ENCODE results near the gene RAPGEF3.
A peak's percentile ranks its signal among the peaks of the same experiment; 100 is the strongest.

RAPGEF3 gene

DNA sequence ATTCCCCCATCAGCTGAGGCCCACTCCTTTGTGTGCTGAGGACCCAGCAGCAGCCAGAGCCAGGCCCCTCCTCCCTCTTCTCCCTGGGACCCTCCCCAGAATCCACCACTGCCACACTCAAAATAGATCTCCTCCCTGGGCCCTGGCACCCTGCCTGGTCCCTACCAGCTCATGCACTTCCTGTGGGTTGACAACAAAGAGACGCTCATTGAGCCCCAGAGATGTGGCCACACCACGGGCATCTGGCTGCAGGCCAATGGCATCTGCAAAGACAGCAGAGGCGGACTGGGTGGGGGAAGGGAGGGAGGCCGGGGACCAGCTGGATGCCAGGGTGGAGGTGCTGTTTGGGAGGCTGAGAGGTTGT is 17.4 kb downstream of the RAPGEF3 start:
- DNase-seq: peak; percentile 44

DNA sequence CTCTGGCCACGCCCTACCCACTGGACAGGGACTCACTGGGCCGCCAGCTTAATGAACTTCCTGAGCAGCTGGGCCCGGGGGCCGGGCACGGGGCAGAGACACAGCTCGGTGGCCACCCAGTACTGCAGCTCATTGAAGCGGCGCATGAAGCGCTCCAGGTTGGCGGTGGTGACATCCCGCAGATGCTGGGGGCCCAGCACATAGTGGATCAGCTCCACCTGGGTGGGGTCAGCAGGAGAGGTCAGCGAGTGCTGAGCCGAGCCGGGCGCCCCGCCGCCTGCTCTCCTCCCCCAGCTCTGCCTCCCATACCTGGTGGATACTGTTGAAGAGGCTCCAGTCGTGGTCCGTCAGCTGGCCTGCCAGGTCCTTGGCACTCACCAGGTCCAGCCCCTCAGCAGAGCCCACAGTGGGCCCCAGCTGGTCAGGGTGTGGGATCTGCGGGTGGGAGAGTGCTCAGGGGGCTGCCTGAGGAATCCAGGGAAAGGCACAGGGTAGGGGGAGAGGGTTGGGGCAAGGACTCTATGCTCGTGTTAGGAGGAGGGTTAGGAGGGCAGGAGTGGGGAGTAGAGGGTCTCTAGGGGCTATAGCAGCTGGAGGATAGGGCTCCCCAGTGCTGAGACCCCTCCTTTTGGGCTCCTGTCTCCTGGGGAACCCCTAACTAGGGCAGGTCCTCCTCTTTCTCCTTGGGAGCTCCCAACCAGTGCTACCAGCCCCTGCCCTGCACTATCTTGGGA is 17.9 kb downstream of the RAPGEF3 start:
- DNase-seq: no peak

DNA sequence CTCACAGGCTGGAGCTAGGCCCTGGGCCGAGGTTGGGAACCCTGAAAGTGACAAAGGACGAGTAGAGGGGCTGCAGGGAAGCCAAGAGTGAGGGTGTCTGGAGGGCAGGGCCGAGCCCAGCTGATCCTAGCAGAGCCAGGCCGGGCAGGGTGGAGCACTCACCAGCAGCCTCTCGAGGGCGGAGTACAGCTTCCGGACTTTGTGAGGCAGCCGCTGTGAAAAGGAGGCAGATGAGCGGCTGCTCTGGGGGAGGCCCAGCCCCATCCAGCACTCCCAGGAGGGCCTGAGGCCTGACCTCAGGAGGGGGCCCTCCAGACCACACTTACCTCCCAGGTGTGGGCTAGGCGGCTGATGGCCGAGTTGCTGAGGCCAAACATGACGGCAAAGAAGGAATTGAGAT is 18.7 kb downstream of the RAPGEF3 start:
- no peak for DNase-seq

DNA sequence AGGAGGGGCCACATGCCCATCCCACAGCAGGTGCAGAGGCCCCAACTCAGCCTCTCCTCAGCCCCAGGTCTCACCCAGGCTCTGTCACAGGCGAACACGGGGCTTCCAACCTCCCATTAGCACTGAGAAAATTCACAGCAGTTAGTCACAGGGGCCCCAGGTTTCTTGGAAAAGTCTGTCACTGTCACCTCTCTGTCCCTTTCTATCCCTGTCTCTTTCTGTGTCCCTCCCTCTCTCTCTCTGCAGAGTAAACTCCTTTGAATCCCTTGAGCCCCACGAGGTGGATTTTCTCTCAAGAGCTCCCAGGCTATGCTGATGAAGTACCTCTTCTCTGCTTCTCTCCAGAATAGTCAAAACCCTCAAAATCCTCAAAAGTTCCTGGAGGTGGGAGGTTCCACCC is 19.4 kb downstream of the RAPGEF3 start:
- DNase-seq: no peak

DNA sequence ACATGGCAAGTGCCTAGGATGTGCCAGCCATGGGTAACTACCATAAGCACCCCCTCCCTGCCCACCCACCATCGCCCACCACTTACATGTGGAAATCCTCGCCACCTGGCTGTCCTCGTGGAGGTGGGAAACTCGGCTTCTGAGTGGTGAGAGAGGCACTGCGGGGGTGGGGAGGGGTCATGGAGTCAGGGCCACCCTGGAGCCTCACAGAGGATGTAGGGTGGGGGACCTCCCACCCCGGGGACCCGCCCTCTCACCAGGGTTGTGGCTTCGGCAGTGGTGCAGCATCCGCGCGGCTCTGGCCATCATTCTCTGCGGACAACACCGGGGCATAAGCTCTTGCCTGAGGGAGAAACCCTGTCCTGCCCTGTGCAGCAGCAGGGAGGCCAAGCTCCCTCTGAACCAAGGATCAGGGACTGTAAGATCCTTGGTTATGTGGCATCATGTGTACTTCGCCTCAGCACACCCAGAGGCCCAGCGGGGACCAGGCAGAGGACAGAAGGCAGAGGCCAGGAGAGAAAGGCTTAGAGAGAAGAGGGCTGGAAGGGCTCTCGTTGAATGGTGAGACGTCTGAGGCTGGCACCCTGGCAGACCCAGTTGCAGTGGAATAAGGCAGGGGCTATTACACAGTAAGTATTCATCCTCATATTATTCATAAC is 20.6 kb downstream of the RAPGEF3 start:
- DNase-seq: no peak

DNA sequence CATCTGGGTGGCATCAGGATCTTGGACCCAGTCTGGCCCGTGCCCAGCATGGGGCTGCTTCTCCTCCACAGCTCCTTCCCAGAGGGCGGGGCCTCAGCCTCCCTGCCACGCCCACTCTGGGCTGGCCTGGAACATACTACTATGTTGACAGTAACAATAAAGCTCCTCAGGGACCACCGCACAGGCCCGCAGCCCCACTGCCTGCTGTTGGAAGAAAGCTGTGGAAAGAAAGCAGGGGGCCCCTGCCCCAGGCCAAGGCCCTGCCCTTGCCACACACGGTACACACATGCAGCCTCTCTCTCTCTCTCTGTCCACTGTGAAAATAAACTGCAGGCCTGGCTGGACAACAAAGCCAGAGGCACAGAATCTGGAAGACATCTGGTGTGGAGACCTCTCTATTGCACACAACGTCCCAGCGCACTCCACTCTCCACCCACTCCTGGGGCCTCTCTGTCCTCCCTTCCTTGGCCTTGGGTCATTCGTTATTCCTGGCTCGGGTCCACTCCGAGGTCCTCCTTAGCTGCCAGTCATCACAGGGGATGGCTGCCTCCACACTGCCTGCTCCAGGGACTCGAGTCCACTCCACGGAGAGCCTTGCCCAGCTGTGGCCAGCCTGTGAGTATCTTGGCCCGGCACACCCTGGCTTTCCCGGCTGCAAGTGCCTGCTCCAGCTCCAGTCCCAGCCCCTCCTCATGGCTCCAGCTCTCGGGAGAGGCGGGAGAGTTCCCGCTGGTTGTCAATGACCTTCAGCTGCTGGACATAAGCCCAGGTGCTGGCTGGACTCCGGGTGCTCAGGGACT is 21.6 kb downstream of the RAPGEF3 start:
- DNase-seq: no peak

DNA sequence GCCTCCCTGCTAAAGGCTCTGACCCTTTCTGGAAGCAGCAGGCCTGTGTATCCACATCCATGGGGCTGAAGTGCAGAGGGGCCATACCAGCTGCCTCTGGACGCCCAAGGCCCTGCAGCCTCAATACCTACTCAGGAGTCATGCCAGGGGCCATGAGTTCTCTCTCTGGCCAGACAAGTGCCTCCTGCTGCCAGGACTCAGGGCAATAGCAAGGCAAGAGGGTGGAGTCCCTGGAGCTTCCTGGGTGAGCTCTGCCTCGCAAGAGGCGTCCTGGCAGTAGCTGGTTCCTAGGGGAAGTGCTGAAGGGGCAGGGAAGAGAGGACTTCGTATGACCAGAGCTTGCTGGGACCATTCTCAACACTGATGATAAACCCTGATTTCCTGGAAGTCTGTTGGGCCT is 22.5 kb downstream of the RAPGEF3 start:
- DNase-seq: no peak

DNA sequence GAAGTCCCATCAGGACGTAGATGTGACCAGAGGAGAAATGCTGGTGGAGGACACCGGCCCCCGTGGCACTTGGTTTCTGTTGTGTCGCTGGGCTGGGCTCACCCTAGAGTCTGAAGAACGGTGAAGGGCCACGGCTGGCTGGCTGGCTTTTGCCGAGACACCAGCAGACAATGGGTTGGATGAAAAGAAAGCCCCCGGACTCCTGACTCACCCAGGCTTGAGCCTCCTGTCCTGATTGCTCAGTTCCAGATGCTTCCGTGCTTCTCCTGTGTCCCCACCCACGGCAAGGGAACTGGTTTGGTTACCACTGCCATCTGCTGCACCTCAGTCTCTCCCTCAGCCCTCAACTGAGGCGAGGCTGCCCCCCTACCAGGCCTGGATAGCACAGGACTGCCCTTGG is 23.0 kb downstream of the RAPGEF3 start:
- DNase-seq: no peak

DNA sequence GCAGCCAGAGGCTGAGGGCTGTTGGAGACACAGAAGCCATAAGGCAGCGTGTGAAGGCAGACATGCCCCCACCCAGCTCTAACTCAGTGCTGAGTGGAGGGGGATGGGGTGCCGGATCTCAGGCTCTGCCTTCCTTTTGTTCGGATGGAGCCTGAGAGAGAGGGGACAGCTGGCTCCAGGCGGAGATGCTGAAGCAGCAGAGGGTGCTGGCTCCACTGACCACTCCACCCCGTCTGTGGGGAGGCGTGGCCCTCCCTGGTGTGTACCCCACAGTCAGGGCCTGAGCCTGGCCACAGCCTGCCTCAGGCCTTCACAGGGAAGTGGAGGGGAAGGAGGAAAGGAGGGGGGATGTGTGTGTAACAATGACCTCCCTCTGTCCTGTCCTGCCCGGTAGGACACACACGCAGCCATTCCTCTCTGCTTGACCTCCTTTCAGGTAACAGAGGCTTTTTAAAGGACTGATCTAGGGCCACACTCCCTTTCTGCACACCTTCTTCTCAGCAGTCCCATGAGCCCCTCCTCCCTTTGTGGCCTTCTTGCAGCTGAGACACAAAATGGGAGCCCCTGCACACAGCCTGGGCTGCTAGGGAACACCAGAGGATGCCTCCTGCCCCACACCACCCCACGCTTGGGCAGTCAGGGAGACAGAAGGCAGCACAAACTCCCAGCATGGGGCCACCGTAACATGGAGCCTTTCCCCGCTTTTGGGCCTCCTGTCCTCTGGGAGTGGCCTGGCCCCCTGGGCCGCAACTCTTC is 23.8 kb downstream of the RAPGEF3 start:
- no peak for DNase-seq

DNA sequence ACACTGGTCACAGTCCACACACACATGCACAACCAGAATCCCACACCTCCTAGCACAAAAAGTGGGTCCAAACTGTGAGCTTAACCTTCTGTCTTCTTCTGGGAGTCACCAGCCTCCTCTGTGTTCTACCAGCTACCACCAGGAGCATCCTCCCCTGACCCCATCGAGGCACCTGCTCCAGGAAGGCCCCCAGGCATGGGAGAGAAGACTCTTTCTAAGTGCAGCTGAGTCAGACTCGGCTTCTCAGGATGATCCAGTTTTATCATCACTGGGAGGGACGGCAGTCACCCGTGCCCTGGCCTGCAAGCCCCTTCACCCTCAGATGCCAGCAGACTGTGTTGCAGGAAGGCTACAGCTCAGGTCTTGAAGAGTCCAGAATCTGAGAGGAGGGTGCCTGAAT is 25.5 kb downstream of the RAPGEF3 start:
- DNase-seq: no peak

DNA sequence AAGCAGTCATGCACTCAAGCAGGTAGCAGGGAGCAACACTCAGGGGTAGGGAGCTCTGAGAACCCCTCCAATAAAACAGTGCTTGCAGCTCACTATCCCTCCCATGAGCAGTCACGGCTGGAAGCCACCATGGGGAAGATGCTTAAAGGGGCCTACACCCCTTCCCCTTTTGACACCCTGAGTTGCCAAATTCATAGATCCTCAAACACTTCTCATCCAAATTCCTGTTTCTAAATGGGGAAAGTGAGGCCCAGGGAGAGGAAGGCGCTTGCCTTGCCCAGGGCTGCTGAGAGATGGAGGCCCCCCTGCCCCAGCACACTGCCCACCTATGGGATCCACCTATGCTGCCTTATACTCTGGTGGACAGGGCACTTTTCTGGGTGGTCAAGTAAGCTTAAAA is 26.2 kb downstream of the RAPGEF3 start:
- no peak for DNase-seq

DNA sequence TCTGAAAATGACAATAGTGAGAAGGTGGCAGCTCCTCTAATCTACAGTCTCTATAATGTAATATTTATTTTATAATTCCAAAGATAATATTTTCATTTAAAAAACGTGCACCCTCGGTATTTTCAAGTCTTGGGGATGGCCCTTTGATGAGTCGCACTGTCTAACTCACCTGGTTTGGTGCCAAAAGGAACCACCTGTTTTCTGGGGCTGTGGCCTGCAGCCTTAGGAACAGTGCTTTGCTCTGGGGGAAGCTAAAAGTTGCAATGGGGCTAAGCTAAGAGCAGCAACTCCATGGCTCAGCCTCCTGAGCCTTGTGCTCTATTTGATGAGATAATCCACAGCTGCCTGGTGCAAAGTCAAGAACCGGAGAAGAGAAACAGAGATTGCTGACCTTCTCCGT is 27.0 kb downstream of the RAPGEF3 start:
- DNase-seq: no peak

DNA sequence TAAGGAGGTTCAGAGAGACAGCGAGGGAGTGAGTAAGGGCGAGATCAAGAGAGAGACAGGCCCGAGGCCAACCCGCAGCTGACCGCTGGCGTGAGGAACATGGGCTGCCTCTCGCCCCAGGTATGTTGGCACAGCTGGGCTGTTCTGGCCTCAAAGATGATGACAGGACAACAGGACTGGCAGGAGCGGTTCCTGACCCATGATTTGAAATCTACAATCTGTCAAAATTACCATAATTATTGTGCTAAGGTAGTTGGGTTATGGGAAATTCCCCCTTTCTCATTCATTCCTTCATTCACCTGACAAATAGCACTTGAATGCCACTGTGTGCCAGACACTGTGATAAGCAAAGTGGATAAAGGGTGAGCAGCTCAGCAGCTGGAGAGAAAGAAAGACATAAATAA is 28.3 kb downstream of the RAPGEF3 start:
- DNase-seq: no peak

DNA sequence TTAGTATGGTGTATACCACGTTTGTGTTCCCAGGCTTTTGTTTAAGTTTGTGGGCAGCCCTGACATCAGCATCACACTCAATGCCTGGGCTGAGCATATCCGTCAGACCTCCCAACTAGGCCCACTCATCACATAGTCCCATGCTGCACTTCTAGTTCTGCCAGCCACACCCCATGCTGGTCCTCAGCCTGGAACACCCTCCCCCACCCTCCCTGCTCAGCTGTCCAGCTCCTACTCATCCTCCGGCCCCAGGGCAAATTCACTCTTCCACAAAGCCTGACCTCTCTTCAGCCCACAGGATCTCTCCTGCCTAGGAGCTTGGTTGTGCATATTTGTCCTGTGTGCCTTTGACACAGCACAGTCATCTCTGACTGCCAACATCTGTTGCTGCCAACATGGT is 29.4 kb downstream of the RAPGEF3 start:
- no peak for DNase-seq

DNA sequence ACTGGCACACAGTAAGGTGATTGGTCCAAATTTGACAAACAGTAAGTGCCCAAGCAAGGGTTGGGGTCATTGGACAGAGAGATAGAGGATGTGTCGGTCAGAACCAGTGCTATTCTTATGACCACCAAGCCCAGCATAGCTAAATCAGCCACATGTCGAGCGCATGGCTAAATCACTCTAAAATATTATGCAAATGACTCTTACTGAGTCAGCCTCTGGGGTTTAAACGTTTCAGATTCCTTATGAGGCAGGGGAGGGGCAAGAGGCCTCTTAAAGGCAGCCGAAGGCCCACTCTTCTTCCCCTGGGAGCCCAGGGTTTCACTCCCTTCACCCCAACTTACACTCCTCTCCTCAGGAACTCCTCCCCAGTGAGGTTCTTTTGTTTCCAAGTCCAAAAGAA is 32.8 kb downstream of the RAPGEF3 start:
- DNase-seq: no peak

DNA sequence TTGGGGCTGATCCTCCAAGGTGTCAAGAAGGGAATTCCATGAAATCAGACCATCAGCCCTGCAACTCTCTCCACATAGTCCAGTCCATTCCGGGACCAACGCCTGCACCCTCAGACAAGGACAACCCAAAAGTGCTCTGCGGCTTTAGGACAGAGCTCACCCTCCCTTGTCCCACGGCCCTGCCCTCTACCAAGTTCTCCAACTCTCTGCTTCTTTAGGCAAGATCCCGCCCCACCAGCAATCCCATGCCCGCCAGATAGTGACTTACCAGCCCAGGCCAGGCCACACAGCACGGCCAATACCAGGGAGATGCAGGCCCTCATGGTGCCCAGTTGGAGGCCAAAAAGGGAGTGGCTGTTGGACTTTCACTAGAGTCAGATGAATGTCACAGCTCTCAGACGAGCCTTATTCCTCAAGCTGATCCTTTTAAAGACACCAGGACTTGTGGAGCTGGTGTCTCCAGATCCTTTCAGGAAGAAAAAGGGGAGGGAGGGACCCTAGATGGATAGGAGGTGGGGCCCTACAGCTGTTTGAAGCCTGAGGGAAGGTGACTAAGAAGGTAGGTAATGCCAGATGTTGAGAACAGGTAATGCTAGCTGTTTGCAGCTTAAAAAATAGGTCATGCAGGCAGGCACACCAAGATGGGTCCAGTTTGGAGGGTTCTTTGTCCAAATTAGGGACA is 33.4 kb downstream of the RAPGEF3 start, which contains the start of gene ENDOU:
ENDOU (minus strand) TSS at position 400 of the 682 bp plus-strand sequence; CDS start at position 323, 77 bp downstream.
- DNase-seq: no peak

DNA sequence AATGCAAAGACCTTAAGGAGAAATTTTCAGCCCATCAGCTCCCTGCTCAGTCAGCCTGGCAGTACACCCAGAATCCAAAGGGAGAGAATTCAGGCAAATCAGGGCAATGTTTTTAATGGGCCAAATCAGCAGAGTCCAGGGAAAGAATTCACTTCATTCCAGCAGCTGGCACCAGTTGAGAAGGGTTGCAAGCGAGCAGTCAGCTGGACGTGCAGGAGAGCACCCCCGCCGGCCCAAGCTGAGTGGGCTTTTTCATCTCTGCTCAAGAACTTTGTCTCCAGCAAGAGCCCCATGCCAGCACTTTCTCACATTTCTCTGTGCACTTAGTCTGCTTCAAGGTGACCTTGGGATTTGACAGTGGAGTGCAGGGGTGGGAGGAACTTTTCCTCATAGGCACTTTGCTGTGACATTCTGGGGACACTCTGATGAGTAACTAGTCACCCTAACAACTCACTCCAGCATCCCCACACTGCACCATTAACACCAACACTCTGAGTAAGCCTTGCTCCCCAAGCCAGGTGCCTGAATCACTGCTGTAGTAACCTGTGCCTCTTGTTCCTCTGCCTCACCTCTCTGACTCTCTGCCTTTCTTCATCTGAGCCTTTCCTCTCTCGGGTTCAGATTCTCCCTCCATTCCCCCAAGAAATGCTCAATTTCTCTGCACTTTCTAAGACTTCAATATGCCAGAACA is 35.6 kb downstream of the RAPGEF3 start:
- no peak for DNase-seq

DNA sequence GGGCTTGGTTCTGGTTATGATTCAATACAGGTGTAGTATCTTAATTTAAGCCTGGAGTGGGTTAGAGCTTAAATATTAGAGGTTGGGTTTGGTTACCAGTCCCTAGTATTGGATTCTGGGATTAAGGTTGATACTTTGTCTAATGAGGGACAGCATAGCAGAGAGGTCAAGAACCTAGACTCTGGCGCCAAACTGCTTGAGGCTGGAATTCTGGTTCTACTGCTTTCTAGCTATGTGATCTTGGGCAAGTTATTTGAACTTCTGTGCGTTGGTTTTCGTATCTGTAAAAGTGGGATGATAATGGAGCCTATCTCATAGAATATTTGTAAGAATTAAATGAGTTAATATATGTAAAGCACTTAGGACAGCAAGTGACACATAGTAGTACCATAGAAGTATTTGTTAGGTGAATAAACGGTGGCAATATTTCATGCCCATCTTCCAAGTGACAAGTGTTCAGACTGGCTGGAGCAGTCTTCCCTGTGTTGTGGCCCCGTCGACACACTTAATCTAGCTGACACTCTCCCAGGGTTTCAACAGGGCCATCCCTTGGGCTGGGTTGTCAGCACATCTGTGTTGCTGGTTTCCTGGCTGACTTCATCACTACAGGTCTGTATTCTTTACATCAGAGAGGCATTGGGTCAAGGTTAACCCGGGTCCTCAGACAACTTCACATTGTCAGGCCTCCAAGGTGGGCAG is 36.4 kb downstream of the RAPGEF3 start:
- DNase-seq: no peak

DNA sequence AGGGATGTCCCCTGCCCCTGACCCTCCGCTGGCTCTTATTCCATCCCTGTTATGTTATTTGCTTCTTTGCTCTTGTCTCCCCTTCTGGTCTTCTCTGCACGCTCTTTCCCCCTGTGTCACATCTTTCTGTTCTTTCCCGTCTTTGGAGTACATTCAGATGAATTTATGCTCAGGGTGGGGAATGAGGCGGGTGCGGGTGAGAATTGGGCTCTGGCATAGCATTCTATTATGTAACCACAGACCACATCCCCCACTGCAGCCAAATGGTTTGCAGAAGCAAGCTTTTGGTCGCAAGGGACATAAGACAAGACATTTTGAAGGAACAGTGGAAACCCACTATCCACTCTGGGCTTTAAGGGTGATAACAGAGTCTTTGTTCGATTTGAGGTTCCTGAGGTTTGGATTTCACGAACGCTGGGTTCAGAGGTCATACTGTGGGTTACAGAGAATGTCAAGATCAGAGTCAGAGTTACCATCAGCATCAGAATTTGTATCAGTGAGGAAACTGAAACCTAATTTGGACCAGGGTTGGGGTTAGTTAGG is 37.2 kb downstream of the RAPGEF3 start:
- no peak for DNase-seq

DNA sequence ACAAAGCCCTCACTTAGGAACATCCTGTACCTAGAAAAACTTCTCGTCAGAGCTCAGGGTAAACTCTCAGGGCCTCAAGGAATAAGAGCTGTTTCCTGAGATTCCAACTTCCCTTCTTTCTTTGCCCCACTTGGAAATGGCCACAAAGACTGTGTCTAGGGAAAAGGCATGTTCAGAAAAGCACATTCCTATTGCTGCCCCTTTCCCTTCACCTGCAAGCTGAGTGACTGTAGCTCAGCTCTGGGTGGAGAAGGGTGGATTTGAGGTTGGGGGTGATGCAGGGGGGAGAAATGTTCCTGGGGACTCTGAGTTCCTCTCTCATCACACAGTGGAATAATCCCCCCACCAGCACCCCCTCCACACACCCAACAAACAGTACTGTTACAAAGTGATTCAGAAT is 40.1 kb downstream of the RAPGEF3 start:
- DNase-seq: no peak
